ENCODE results near the gene CAPZB.

DNA sequence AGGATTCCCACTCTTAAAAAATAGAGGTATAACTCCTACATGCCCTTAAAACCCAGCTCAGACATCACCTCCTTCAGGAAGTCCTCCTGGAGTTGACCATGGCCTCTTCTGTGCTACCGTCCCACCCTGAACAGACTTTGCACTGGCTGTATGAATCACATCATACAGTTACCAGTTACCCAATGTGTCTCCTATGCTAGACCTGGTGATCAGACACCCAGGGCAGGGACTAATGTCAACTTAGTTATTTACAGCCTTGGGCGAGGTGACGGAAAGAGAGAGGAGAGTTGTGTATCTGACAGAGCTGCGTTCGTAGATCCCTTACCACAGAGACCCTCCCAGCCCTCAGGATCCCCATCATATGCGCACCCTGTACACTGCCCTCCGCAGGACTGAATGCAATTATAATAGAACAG is 100.6 kb downstream of the CAPZB start:
- TF ChIP-seq POLR2A (IDR thresholded peaks at IDR 0.05; ENCODE audit: low read length): no peak
- no peak for TF ChIP-seq GATA1 (IDR thresholded peaks at IDR 0.05; ENCODE audit: low read depth, low read length)

All from erythroblast (primary cell).